NK-92 (cell line): ENCODE measurements around the gene DCAF5.
"Not testable (repeated sequence)": the region's sequence is repeated elsewhere in the genome, so short reads cannot be mapped to it uniquely, and the experiment has no call there.

Experiments
- DNase-seq: peaks from one replicate; lab custom pipeline; 2025; ENCODE audit not compliant: unreplicated experiment; lab: John Stamatoyannopoulos, UW

DCAF5 gene

DNA sequence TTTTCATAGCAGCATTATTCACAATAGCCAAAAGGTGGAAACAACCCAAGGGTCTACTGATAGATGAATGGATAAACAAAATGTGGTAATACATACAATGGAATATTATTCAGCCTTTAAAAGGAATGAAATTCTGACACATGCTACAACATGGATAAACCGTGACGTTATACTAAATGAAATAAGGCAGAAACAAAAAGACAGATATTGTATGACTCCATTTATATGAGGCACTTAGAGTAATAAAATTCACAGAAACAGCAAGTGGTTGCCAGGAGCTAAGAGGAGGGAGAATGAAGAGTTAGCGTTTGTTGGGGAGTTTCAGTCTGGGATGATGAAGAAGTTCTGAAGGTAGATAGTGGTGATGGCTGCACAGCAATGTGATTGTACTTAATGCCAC lies 76.6 kb downstream of the DCAF5 start:
- DNase-seq = no peak

DNA sequence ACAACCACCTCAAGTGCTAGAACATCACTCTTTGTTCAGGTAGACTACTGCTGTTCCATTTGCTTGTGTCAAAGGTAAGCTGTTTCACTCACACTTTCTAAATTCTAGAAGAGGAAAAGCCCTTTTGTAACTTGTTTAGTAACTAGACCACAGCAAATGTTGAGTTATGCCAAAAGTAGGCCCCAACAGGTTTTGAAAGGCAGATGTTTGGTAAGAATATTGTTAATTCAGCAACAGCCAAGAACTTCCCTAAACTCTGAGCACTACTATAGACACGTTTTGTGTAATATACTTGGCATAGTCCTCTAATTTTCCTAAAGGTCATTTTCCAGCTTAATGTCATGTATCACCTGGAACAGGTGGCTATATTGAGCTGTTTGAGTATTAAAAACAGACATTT lies 79.0 kb downstream of the DCAF5 start:
- no peak for DNase-seq

- DNase-seq = no peak
These were observed 79.5 kb downstream of the DCAF5 start for GRCh38 chr14:69073429-69073828.

GRCh38 chr14:69072584-69072983 lies 80.3 kb downstream of the DCAF5 start:
- no peak for DNase-seq

DNA sequence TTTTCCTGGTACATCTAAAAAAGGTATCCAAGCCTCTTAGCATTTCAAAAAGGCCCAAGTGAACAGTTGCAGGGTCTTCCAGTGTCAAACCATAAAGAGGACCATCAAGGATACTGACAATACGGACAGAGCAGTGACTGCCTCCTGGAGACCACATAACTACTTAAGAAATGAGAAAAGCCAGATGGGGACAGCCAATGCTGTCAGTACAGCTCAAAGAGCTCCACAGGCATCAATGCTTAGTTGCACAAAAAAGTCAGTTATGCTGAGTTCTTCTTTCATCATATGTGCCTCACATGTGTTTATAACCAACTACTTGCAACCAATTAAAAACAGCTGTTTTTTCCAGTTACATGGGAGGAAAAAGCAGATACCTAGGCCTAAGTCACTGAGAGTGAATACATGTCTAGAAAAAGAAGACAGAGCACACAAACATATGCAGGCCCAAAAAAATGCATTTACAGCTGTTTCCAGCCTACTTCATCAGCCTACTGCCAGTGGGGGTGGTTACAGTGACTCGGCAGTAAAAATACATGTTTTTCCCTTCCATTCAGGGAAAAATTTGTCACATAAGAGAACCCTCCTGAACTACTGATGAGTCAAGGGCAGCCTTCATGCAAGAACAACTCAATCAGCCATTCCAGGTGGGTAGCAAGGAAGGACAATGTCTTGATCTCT lies 84.0 kb downstream of the DCAF5 start:
- DNase-seq = no peak

DNA sequence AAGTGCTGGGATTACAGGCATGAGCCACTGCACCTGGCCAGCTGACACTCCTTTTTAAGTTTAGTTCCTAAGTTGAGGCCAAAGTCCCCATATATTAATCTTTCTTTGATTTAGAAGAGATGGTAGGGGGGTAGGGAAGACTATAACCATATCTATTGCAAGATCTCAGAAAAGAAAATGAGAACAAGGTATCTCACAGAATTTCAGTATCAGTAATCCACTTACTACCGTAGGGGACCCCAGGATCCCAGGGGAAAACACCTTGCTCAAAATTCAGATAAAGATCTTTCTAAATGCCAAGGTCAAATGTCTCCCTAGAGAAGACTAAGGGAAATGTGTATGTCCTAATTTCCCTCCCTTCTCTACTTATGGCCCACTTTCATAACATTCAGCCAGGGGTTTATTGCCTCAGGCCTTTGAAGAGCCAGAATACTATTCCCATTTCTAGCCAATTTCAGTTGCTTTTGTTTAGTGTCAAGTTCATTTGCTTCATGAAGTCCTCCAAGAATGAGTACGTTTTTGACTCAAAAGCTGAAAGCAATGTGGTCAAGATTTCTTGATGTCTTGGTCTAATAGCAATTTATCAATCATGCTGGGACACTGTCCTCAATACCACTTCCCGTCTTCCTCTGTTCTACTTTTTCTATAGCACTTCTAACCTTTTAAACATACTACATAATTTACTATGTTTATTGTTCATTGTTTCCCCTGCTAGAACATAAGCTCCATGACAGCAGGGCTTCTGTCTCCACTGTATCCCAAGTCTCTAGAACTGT lies 86.3 kb downstream of the DCAF5 start:
- DNase-seq = no peak

DNA sequence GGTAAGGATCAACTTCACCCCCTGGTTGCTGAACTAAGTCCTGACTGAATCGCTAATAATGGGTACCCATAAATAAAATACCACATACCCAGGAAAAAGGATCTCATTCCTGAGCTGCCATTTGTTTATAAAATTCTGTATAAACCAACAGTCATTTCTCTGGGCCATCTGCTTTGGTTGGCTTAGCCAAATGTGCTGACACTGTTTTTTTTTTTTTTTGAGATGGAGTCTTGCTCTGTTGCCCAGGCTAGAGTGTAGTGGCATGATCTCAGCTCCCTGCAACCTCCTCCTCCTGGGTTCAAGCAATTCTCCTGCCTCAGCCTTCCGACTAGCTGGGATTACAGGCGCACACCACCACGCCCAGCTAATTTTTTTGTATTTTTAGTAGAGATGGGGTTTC lies 87.0 kb downstream of the DCAF5 start:
- not testable (repeated sequence) for DNase-seq

DNA sequence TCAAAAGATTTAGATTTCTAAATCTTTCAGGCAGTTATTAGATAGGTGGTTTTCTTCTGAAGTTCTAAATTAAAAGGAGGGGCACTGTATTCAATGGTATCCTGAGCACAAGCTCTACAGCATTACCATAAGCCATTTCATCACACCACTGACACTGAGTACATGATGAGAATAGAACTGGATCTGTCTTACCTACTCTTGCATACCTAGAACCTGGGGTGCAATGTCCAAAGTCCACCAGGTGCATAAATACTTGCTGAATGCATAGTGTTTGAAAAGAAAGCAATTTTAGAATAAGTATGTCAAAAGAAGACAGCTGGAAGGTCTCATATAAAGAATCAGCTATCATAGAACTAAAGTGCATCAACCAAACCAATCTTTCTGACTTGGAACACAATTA lies 88.3 kb downstream of the DCAF5 start:
- no peak for DNase-seq

DNA sequence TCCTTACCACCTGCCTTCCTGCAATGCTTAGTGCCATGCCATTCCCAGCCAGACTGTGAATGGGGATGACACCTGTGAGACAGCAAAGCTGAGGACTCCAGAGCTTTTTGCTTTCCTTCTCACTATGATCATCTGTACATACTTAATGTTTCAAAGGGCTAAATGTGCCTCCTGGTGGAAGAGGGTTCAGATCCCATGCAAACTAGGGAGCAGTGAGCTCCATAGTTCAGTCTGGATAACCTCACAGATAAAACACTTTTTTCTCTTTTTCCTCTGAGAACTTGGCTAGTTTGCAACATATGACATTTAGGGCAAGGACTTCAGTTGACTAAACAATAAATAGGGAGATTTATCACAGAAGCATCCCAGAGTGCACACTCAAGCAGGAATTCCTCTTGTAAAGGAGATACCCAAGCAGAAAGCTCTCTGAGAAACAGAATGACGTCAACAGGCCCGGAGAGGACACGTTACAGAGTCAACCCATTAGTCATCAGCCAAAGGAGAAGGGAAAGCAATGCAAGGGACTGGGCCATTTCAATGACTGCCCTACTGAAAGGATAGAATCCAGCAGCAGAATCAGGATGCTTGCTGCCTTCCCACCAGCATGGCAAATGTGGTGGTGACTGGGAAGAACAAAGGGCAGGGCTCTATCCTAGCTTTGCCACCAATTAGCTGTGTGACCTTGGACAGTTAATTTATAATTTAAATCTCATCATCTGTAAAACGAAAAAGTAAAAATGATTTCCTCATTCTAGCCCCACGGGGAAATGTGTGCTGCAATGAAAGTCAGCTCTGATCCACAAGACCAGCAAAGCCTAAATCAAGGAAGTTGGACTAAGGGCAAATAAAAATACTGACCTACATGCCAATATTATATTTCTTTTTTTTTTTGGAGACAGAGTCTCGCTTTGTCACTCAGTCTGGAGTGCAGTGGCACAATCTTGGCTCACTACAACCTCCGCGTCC lies 93.0 kb downstream of the DCAF5 start:
- DNase-seq = no peak

DNA sequence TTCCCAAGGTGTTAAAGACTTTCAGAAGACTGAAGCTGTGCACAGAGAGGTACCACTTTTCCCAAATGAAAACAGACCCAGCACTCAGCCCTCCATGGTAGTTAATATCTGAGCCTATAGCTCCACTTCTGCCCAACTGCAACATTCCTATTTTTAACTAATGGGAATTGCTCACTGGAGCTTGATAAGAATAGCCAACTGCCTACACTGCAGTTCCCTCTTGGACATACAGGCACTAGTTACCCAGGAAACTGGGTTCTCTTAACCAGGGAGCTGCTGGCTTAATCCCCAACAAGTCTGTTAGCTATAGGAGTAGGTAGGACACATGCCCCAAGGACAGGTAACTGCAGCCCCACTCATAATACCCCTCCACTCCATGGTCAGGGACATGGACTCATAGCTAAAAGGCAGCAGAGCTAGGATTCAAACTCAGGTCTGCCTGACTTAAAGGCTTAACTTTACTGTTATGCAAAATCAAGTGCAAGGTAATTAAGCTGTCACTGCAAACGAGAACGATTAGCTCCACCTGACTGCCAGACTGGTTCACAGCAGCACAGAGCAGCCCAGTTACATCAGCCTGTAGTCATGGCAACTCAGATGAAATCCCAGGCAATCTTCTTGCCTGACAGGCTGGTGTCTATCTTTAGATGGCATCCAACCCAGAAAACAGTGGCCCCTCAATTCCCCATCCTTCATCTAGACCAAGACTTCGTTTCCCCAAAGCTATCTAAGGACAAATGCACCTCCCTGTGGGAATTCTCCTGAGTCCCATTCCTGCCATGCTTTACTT lies 96.7 kb downstream of the DCAF5 start:
- no peak for DNase-seq

DNA sequence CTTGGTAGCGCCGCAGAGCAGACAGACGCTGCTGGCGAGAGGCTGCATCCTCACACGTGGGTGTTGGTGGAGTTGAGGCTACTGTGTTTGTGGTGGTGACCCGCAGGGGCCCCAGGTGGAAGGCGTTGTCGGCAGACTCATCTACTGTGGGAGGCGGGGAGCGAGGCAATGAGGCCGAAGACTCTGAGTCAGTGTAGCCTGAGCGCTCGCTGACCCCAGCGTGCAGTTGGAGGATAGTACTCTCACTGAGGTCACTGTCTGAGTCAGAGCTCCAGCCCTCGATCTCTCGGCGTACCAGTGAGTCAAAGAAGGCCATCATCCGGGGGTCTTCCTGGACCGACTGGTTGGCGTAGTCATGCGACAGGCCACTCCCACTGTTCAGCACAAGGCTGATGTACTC lies 97.8 kb downstream of the DCAF5 start:
- DNase-seq = no peak

DNA sequence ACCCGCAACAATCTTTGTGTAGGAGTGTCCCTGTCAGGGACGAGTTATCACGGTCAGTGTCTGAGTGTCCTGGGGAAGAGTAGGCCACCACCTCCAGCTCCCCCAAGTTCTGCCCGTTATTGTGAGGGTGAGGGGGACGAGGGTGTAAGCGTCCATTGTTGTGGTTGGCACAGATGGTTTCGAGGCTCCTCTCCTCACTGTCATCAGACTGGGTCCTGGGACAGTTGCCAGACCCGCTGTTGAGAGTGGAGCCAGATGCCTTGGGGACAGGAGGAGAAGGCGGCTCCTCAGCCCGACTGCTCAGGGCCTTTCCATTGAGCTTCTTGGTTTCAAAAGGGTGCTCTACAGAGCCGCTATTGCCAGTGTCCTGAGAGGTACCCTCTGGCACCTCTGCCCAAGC lies 98.9 kb downstream of the DCAF5 start:
- DNase-seq = no peak

DNA sequence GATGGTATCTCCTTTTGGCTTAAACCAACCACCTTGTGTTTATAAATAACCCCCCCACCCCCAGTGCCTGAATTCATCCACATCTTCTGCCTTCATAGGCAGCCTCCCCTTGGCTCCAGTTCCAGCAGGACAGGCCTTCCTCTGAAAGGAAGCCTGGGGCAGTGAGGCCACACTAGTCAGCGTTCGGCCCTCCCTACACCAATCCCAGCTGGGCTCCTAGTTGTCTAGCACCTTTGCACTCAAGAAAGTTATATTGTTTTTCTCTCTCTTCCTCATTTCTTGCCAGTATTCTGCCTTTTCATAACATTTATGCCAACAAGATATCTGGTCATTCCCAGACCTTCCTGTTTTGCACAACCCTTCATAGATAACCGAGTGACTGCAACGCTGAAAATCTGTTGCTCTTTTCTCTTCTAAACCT lies 100.7 kb downstream of the DCAF5 start:
- no peak for DNase-seq

GRCh38 chr14:69050240-69051184 lies 102.4 kb downstream of the DCAF5 start:
- DNase-seq = no peak

DNA sequence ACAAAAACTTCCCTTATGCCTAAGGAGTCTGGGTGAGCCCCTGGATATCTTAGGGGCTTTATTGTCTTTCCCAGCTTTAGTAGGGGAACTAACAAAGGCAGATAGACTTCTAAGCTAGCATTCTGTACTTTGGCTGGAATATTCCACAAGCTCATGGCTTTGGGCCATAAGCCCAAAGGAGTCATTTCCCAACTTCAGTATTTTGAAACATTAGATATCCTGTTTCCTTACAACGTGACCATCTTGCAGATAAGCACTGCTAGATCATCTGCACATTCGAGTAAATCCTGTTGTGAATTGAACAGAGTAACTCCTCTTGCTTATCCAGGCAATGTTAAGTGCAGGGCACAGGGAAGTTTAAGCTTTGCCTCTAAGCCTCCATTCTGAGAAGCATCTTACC lies 103.2 kb downstream of the DCAF5 start:
- DNase-seq = no peak

DNA sequence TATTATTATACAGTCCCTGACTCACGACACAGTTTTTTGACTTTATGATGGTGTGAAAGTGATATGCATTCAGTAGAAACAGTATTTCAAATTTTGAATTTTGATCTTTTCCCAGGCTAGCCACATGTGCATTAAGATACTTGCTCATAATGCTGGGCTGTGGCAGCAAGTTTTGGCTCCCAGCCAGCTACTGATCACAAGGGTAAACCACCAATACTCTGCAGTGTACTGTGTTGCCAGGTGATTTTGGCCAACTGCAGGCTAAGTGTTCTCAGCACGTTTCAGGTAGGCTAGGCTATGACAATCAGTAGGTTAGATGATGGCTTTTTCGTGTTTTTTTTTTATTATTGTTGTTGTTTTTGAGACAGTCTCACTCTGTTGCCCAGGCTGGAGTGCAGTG lies 104.5 kb downstream of the DCAF5 start:
- DNase-seq = no peak

DNA sequence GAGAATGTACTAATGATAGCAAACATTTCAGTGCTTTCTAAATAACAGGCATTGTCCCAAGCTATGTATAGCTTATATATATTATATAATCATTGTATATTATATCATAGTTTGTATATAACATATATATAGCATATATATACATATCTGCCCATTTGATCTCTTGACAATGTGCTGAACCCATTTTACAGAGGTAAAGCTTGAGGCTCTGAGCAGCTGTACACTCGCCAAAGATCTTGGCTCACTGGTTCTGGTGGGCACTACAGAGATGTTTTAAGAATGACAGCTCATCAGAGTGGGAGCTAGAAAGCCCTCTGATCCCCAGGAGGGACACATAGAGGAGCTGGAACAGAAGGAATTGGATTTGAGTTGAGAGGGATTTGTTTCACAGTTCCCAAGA lies 105.7 kb downstream of the DCAF5 start:
- no peak for DNase-seq

DNA sequence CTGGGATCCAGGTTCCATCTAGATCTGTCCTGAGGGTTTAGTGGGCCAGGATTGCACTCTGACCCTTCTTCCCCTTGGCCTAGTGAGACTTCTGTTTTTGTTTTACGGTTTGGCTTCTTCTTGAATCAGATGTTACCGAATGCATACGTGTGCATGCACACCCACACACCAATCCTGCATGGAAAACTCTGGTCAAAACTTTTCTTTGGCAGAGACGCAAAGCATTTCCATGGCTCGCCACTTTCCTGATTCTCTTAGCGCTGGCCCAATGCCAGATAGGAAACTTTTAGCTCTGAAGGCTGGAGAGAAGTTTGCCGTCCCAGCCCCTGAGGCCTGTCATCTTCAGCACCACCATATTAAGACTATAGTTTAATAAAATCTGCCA lies 106.5 kb downstream of the DCAF5 start:
- no peak for DNase-seq

DNA sequence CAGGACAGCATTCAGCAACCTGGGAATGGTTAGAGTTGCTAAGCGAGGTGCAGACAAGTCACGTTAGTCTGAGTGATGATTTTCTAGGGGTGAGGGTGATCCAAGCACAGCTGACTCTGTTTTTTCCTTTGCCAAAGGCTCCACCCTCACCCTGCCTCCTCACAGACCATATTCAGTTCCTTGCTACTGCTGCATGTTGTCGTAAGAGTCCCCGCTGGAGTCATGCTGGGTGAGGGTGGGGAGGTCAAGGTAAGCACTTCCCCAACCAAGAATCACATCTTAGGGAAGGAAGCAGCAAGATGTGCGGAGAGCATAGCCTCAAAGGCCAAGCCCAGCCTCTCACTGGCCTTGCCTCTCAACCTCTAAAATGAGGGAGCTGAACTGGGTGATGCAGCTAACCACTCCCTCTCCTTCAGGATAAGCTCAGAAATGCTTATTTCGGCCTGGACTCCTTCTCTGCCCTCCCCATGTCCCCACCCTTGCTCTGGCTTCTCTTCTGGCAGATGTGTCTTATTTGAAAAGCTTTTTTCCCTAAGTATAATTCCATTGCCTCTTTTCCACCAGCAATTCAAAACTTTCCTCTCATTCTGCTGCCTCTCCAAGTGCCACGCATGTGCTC lies 107.0 kb downstream of the DCAF5 start:
- DNase-seq = no peak
